Testis (tissue), 3 donors: ENCODE results near the gene LZTS2. TPM values are rescaled to one million over a fixed set of nuclear protein-coding genes. Genes with fewer than 3 reads are reported as not detected.

Experiments used
- DNase-seq: peaks from one replicate; pipeline ENCODE4 v3.0.0-alpha.2; 2019
- H3K27ac ChIP-seq, 2 donors: fragments of 200-600 bp; sonication (generic); one replicate each; pipeline ENCODE4 v1.5.1; 2019
- H3K27me3 ChIP-seq: fragments of 200-600 bp; sonication (generic); one replicate; pipeline ENCODE4 v1.5.1; 2019
- H3K36me3 ChIP-seq: fragments of 200-600 bp; sonication (generic); one replicate; pipeline ENCODE4 v1.5.1; 2017; ENCODE audit warnings: low read depth; ENCODE audit errors: missing control alignments
- H3K4me1 ChIP-seq: fragments of 200-600 bp; sonication (generic); one replicate; pipeline ENCODE4 v1.5.1; 2019
- H3K4me3 ChIP-seq, 2 donors: fragments of 200-600 bp; sonication (generic); one replicate each; pipeline ENCODE4 v1.5.1; 2017 to 2019
- H3K9me3 ChIP-seq: fragments of 200-600 bp; sonication (generic); one replicate; pipeline ENCODE4 v1.5.1; 2017
- CTCF ChIP-seq, 3 experiments: fragments of 450-650 bp in 2 of 3; fragments of 200-600 bp in 1 of 3; sonication (generic) in 1 of 3; IDR thresholded peaks; one replicate each; pipeline ENCODE4 v1.5.1; 2016 to 2019; ENCODE audit warnings: antibody characterized with exemption in 3 of 3, mild to moderate bottlenecking in 2 of 3, moderate library complexity in 1 of 3
- POLR2A ChIP-seq: fragments of 450-650 bp; IDR thresholded peaks from one replicate; pipeline ENCODE4 v1.6.1; 2017; ENCODE audit warnings: antibody characterized with exemption, mild to moderate bottlenecking, moderate library complexity
- WGBS, 2 donors: methylation state at CpG; one replicate each; pipeline ENCODE4 v1.1.5; 2018; 5-methylcytosine and 5-hydroxymethylcytosine counted together
- intact Hi-C: fragments of 100-400 bp; cut with DNase I; formaldehyde crosslinking; loops from one replicate; pipeline ENCODE4 v1.15.1; 2023; ENCODE audit warnings: low total_unique reads
- microRNA counts, 2 donors: library from miRNA; unstranded; fragments of <30 nt; microRNA quantifications; one replicate each; lab custom pipeline; 2016
- microRNA-seq, 2 donors: library from miRNA; unstranded; fragments of <30 nt; microRNA quantifications; one replicate each; pipeline ENCODE4, GENCODE V29; 2016; ENCODE audit warnings: borderline number of aligned reads in 2 of 2, borderline replicate concordance in 1 of 2
- polyA plus RNA-seq: library from polyadenylated mRNA; stranded (reverse); fragments of 350-450 nt; fragmentation: Illumina TruSeq; extraction: RNeasy Lipid Tissue Mini Kit (QIAGEN cat#74804); gene quantifications from one replicate; pipeline ENCODE4 v1.2.3, GENCODE V29; 2014; ENCODE audit warnings: low read depth, low replicate concordance; ENCODE audit not compliant: insufficient read depth
- small RNA-seq, 2 donors: library from RNA; depleted of rRNA; stranded (forward); fragments of <200 nt; gene quantifications; one replicate each; pipeline ENCODE3, GENCODE V24; 2016
- total RNA-seq, 2 donors: library from RNA; depleted of rRNA; stranded (reverse); fragments of >200 nt; gene quantifications; one replicate each; pipeline ENCODE4 v1.2.3, GENCODE V29; 2016

The LZTS2 gene
- total and polyA plus RNA-seq, 3 donors from 2014 or later, result 65.9 to 158 (median 133) TPM

GRCh38 chr10:101054351-101054750 is 54.7 kb downstream of the LZTS2 start:
- intact Hi-C loops, result no loop called here

GRCh38 chr10:101054876-101055275 is 55.3 kb downstream of the LZTS2 start:
- no peaks in the 10 kb centered on the region for H3K9me3 ChIP-seq
- WGBS, 2 donors, result 87 to 96% methylated on average over 5 of the region's 5 CpGs
- intact Hi-C loops, result no loop called here

More at GRCh38 chr10:101054351-101054750, 54.7 kb downstream of the LZTS2 start:
- TF ChIP-seq POLR2A, result no peak
- TF ChIP-seq CTCF (IDR thresholded peaks at IDR 0.05), result no peak
- H3K27ac ChIP-seq, result no peak overlapping the region
- peaks cover 9% of the 10 kb centered on the region for H3K4me1 ChIP-seq
- 82 to 88% methylated on average over 1 of the region's 1 CpG for WGBS, 2 donors
- no peak for DNase-seq
- no peaks in the 10 kb centered on the region for H3K9me3 ChIP-seq
- no peaks in the 10 kb centered on the region for H3K27me3 ChIP-seq
- H3K4me3 ChIP-seq, result no peak overlapping the region
- no peaks in the 10 kb centered on the region for H3K36me3 ChIP-seq

DNA sequence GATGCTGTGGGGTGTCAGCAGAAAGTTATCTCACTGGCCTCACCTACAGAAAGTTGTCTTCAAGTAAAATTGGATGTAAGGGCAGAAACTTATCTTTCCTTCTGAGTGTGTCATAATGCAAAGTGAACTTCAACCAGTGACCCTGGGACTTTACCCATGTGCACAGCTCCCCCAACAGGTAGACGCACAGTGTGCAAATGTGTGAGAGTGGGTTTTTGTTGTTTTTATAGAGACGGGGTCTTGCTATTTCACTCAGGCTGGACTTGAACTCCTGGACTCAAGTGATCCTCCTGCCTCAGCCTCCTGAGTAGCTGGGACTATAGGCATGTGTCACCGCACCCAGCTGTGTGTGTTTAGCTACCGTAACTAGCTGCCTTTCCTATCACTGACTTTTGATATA is 55.8 kb downstream of the LZTS2 start:
- Histone ChIP-seq H3K27ac (no peak overlapping the region), H3K9me3 (no peaks in the 10 kb centered on the region), H3K36me3 (no peaks in the 10 kb centered on the region), H3K4me1 (peaks cover 7% of the 10 kb centered on the region), H3K27me3 (no peaks in the 10 kb centered on the region), H3K4me3 (no peak overlapping the region)
- intact Hi-C loops, result no loop called here
- DNase-seq, result no peak
- 91 to 94% methylated on average over 4 of the region's 4 CpGs for WGBS, 2 donors
- TF ChIP-seq POLR2A (no peak), CTCF (IDR thresholded peaks at IDR 0.05) (no peak)

More at GRCh38 chr10:101054876-101055275, 55.3 kb downstream of the LZTS2 start:
- Histone ChIP-seq H3K4me1 (peaks cover 9% of the 10 kb centered on the region), H3K27me3 (no peaks in the 10 kb centered on the region), H3K36me3 (no peaks in the 10 kb centered on the region), H3K4me3 (no peak overlapping the region), H3K27ac (no peak overlapping the region)
- no peak for TF ChIP-seq CTCF (IDR thresholded peaks at IDR 0.05)
- no peak for TF ChIP-seq POLR2A
- no peak for DNase-seq

GRCh38 chr10:101056365-101057151 is 57.0 kb downstream of the LZTS2 start:
- Histone ChIP-seq H3K27ac (no peak overlapping the region), H3K4me1 (peaks cover 7% of the 10 kb centered on the region), H3K27me3 (no peaks in the 10 kb centered on the region), H3K36me3 (no peaks in the 10 kb centered on the region), H3K4me3 (no peak overlapping the region), H3K9me3 (no peaks in the 10 kb centered on the region)
- no peak for TF ChIP-seq POLR2A
- no peak for TF ChIP-seq CTCF (IDR thresholded peaks at IDR 0.05)
- 93 to 95% methylated on average over 4 of the region's 4 CpGs for WGBS, 2 donors
- DNase-seq, result no peak
- intact Hi-C loops, result no loop called here

MicroRNA genes within 50 kb of the gene (microRNA counts, 767-probe panel; counts per million panel counts)
- 0 to 152 counts per million in 2 donors for microRNA hsa-miR-608 (lab: Ali Mortazavi, UCI)

Small RNAs within 50 kb of the gene (microRNA-seq; reads per million reads assigned to microRNA genes)
- gene MIR608, result 0 reads per million in 2 donors

Small RNAs within 50 kb of the gene (small RNA-seq; reads per million reads assigned to genes)
- gene MIR608, result 0 reads per million in 2 donors

Other genes starting within 250 kb of the LZTS2 start
- 100 to 1,000 TPM; 150 to 171 TPM for gene SLF2, start 86.8 kb upstream of the LZTS2 start, total RNA-seq
- 42.6 TPM for gene SLF2, start 86.8 kb upstream of the LZTS2 start, polyA plus RNA-seq
- 1 to 10 TPM; 4.8 to 7.2 TPM for gene SEMA4G, start 30.3 kb upstream of the LZTS2 start, total RNA-seq
- gene SEMA4G, start 30.3 kb upstream of the LZTS2 start, polyA plus RNA-seq, result 6.2 TPM
- gene MRPL43, start 12.3 kb upstream of the LZTS2 start, total RNA-seq, result 100 to 1,000 TPM; 123 to 124 TPM
- gene MRPL43, start 12.3 kb upstream of the LZTS2 start, polyA plus RNA-seq, result 199 TPM
- gene TWNK, start 12.3 kb upstream of the LZTS2 start, total RNA-seq, result 10 to 100 TPM; 24.4 to 31.1 TPM
- 26.4 TPM for gene TWNK, start 12.3 kb upstream of the LZTS2 start, polyA plus RNA-seq
- gene PDZD7, start 31.3 kb downstream of the LZTS2 start, total RNA-seq, result 1 to 10 TPM; 2.2 to 3.5 TPM
- gene PDZD7, start 31.3 kb downstream of the LZTS2 start, polyA plus RNA-seq, result 1.6 TPM
- 100 to 1,000 TPM in 1 of 2 donors, 10 to 100 TPM in 1; 70.7 to 125 TPM for gene SFXN3, start 31.4 kb downstream of the LZTS2 start, total RNA-seq
- 38.5 TPM for gene SFXN3, start 31.4 kb downstream of the LZTS2 start, polyA plus RNA-seq
- 10 to 100 TPM in 1 of 2 donors, 1 to 10 TPM in 1; 6.4 to 11.0 TPM for gene KAZALD1, start 62.2 kb downstream of the LZTS2 start, total RNA-seq
- gene KAZALD1, start 62.2 kb downstream of the LZTS2 start, polyA plus RNA-seq, result 6.8 TPM
- 1 to 10 TPM in 1 of 2 donors, under 1 TPM in 1; 0.99 to 1.7 TPM for gene TLX1, start 131.5 kb downstream of the LZTS2 start, total RNA-seq
- gene TLX1, start 131.5 kb downstream of the LZTS2 start, polyA plus RNA-seq, result 0.44 TPM
- gene LBX1, start 229.7 kb downstream of the LZTS2 start, total RNA-seq, result under 1 TPM in 1 of 2 donors, not detected in 1; 0.12 TPM
- not detected for gene LBX1, start 229.7 kb downstream of the LZTS2 start, polyA plus RNA-seq